ENCODE data around the gene LCE1F.

GRCh38 chr1:152739841-152740240 lies 35.1 kb upstream of the LCE1F start:
- TF ChIP-seq CTCF (IDR thresholded peaks at IDR 0.05; ENCODE audit: insufficient read depth, low read length) (no peak), GABPA (IDR thresholded peaks at IDR 0.05; ENCODE audit: low read depth) (no peak), POLR2AphosphoS5 (IDR thresholded peaks at IDR 0.05; ENCODE audit: low read depth) (no peak)
